Fibroblast of peridontal ligament (primary cell): Measurements from ENCODE around the gene CDK18.
"Not testable (repeated sequence)": the region's sequence is repeated elsewhere in the genome, so short reads cannot be mapped to it uniquely, and the experiment has no call there.

Experiments
- DNase-seq: peaks from one replicate; pipeline ENCODE4 v3.0.0-alpha.2; 2010; ENCODE audit errors: extremely low read depth

Gene CDK18

GRCh38 chr1:205504311-205505075 lies at the start of gene CDK18:
Gene CDK18, plus strand, starts transcription at chr1:205504669. Its CDS starts 18,499 bp downstream, at chr1:205523168.
- DNase-seq: no peak

GRCh38 chr1:205454903-205455335 lies 49.5 kb upstream of the CDK18 start:
- no peak for DNase-seq

GRCh38 chr1:205455581-205456382 lies 48.7 kb upstream of the CDK18 start, which contains the start of gene BLACAT1:
Gene BLACAT1, minus strand, starts transcription at chr1:205456045.
- DNase-seq: no peak

DNA sequence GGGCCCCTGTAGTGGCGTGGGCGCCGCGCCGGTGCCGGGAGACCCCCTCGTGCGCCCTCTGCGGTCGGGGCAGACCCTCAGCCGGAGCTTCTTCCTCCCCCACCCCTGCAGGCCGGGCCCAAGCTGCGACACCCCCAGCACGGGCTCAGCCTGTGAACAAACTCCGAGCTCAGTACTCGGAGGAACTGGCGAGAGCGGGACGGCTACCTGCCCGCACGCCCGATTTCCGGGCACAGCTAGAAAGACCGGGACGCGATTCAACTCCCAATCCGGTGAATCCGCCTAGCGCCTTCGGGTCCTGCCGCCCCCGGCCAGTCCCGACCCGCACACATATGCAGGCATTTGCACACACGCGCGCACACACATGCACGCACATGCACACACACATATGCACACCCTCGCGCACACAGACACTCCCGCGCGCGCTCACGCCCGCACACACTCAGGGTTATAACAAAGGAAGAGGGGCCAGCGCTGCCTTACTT lies 48.0 kb upstream of the CDK18 start:
- DNase-seq: no peak

DNA sequence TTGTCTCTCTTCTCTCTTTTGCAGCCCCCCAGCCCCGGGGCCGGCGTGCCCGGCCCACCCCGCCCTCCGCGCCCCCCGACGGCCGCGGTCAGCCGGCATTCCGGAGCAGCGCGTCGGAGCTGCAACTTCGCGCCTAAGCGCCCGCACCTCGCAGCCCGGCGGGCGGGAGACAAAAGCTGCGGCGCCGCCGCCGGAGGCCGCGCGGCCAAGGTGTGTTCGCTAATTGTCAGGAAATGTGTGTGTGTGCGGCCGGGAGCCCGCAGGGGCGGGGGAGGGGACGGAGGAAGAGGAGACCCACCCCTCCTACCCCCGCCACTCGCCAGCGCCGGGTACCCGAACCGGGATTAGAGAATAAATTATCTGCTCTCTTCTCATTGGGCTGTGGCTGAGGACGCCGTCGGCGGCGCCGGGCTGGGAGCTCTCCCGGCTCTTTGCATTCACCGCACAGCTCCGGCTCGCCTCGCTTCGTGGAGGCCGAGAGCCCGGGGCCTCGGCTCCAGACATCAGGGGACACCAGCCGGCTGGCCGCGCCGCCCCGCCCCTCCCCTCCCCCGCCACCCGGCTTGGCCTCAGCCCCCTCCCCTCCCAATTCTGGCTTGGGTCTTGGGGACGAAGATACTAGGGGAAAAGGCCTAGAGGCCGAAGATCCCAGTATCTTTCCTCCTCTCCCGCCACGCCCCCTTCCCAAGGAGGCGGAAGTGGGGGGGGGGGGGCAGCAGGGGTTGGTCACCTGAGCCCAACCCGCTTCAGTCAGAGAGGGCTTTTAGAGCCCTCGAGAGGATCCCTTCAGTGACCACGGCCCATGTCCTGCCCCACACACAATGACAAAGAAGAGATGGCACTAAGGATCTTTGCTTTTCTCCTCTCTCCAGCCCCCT lies 47.4 kb upstream of the CDK18 start:
- no peak for DNase-seq

GRCh38 chr1:205458777-205459566 lies 45.5 kb upstream of the CDK18 start:
- DNase-seq: peak; percentile 52

DNA sequence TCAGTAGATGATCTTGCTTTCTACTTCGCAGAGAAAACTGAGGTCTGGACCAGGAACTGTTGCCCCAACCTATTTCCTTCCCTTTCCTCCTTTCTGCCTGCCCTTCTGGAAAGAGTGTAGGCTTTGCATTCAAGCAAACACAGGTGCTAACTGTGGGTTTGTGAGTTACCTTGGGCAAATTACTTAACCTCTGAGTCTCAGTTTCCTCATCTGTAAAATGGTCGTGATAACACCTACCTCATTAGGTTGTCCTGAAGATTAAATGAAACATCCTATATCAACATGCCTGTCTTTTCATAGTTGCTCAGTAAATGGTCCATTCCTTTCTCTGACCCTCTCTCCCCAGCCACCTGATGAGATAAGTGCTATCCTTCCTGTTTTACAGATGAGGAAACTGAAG lies 39.1 kb upstream of the CDK18 start:
- no peak for DNase-seq

DNA sequence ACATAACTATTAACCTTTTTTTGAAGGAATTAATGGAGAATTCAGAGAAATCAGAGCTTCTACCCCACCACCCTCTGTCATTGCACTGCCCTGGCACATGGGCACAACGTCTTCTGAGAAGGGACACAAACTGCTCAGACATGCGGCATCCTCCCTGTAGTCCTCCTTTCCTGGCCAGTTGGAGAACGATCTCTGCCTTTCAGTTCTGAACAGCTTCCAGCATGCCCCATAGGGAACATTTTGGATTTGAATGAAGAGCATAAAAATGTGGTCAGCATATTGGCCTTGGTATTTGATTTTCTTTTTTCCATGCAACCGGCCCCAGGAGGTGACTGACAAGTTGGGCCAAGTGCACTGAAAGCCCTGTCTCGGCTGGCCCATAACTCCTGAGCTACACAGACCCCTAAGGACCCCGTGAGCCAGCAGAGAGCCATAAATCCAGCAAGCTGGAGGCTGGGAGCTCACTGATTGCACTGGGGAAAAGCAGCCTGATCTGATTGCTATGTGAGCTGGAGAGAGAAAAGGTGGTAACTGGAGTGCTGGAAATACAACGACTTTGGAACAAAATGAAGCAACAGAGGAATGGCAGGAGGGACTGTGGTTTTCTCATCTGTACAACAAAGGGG lies 37.8 kb upstream of the CDK18 start:
- no peak for DNase-seq

GRCh38 chr1:205470131-205470530 lies 34.3 kb upstream of the CDK18 start:
- no peak for DNase-seq

DNA sequence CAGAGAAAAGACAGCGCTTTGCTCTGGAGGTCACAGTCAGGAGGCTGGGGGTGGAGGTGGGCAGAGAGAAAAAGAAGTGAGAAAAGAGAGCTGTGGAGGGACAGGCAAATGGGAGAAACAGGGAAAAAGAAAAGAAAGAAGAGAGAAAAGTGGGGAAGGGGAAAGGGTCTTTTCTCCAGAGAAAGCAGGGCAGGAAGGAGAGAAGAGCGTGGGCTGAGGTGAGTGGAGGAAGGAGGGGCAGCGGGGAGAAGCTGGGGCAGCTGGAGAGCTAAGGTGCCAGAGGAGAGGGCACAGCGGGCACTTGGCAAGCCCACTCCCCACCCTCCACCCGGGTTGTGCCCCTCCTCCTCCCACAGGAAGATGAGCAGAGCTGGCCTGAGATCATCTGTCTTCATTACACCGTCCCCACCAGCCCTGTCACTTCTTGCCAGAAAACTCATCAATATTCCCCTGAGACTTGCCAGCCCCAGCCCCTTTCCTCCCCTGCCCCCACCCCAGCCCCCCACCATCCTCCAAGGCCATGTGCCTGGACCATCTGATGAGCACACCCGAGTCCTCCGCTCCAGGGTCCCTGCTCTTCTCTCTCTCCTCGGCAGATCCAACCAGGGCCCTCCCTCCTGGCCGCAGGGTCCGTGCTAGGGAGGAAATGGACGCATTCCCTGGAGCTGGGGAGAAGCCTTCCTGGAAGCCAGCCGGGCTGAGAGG lies 31.6 kb upstream of the CDK18 start:
- no peak for DNase-seq

- DNase-seq: no peak
Measured at GRCh38 chr1:205473475-205473874, 31.0 kb upstream of the CDK18 start.

DNA sequence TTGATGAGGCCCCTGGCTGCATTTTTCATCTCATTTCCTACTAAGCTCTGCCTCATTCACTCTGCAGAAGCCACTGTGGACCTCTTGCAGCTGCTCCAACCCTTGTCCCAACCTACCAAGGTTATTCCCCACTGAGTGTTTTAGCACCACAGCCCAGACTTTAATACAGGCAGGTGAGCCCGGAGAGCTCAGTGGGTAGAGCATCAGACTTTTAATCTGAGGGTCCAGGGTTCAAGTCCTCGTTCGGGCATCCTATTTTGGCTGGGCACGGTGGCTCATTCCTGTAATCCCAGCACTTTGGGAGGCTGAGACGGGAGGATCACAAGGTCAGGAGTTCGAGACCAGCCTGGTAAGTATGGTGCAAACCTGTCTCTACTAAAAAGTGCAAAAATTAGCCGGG lies 30.5 kb upstream of the CDK18 start:
- no peak for DNase-seq

- DNase-seq: no peak
Measured at GRCh38 chr1:205474571-205474970, 29.9 kb upstream of the CDK18 start.

- no peak for DNase-seq
Measured at GRCh38 chr1:205475855-205476254, 28.6 kb upstream of the CDK18 start.

GRCh38 chr1:205476648-205477047 lies 27.8 kb upstream of the CDK18 start:
- DNase-seq: no peak

DNA sequence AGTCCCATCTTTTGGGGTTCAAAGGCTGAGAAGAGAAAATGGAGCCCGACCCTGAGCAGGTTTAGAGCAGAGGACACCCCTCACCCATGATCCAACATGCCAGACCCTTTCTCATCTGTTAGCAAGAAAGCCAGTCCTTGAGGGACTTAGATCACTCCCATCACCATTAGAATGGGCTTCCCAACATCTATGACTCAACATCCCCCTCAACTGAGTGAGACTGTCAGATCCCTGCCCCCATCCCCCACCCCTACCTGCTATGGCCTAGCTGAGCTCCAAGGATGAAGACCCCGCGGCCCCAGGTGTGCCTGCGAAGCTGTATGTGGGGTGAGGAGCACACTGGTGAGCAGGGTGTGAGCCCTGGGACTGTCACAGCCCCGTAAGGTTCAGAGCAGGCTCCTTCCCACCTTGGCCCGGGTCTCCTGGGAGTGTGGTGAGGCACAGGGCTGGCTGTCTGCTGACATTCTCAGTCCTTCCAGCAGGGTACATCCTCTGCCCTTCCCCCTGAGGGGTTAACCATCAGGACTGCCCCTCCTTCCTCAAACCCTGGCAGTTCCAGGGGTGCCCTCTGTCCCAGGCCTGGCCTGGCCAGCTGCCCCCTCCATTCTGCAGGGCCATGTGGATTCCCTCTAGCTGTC lies 27.2 kb upstream of the CDK18 start:
- no peak for DNase-seq

- DNase-seq: peak; percentile 68
Measured at GRCh38 chr1:205477759-205478247, 26.7 kb upstream of the CDK18 start.

DNA sequence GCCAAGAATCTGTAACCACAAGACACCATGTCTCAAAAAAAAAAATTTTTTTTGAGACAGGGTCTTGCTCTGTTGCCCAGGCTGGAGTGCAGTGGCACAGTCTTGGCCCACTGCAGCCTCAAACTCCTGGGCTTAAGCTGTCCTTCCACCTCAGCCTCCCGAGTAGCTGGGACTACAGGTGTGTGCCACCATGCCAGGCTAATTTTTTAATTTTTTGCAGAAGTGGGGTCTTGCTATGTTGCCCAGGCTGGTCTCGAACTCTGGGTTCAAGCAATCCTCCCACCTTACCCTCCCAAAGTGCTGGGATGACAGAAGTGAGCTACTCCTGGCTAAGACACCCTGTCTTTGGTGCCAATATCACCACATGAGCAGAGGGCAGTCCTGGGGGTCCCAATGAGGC lies 25.5 kb upstream of the CDK18 start:
- not testable (repeated sequence) for DNase-seq

DNA sequence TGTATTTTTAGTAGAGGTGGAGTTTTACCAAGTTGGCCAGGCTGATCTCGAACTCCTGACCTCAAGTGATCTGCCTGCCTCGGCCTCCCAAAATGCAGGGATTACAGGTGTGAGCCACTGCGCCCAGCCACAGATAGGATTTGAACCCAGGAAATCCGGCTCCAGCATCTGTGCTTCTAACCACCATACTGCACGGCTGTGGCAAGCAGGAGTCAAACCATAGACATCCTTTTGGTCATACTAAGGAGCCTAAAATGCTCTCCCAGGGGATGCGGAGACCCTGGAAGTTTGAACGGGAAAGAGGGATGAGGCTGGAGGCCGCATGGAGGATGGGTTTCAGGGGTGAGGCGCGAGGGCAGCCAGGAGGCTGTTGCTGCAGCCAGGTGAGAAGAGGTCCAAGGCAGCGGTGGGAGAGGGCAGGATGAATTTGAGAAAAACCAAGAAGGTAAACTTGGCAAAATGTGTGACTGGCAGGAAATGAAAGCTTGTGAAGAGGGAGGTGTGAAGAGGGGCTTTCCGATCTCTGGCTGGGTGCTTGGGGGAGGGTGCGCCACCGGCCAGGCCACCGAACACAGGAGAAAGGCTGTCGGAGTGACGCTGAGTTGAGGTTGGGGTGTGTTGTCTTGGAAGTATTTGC lies 24.0 kb upstream of the CDK18 start:
- DNase-seq: no peak
